Measurements from ENCODE around the gene USH1G. TPM values are rescaled to one million over a fixed set of nuclear protein-coding genes. Genes with fewer than 3 reads are reported as not detected.
A peak's percentile ranks its signal among the peaks of the same experiment; 100 is the strongest.
"Not testable (repeated sequence)": the region's sequence is repeated elsewhere in the genome, so short reads cannot be mapped to it uniquely, and the experiment has no call there.

The USH1G gene
- total RNA-seq, 4 donors from 2014 or later, result 0.27 to 0.32 TPM; not detected in 2

DNA sequence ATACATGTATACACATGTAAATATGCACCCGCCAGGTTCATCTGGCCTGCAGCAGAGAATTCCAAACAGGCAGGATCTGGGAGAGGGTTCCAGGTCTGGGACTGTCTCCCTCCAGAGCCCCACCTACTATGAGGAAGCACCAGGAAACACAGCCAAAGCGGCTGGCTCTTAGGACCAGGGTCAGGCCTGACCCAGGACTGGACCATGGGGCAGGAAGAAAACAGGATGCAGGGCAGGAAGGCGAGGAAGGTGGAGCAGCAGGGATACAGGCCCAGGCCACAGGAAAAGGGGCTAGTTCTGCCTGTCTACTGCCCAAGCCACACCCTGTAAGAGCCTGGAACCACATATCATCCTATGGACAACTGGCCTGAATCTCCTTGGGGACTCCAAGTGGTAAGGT is 47.3 kb upstream of the USH1G start:
- H3K27ac ChIP-seq, result peak overlapping the region in 3 of 4 donors; percentile 60 to 77 (median 74)
- in situ Hi-C loops (cut with MboI; ENCODE audit: low pct_ligation_motif_present in 1 of 4, low pct_unique_long_range_greater_than_20kb in 1 of 4, low sequenced_read_pairs in 3 of 4) (loop anchor here in 1 of 4 donors (25.0 kb wide), 1 partner anchor 217 kb away; the partner anchor contains the start of gene SUMO2), intact Hi-C loops (cut with DNase I; ENCODE audit: low total_unique reads) (no loop called here)
- H3K4me1 ChIP-seq, result peaks cover 0 to 26% (median 20%) of the 10 kb centered on the region in 4 donors
- peaks cover 36% of the 10 kb centered on the region for H3K27me3 ChIP-seq
- 88% methylated on average over 3 of the region's 3 CpGs; no CpG with 5 or more reads in 1 of the 2 donors for WGBS, 2 donors (ENCODE audit: low coverage in 1 of 2)
- H3K36me3 ChIP-seq, result no peaks in the 10 kb centered on the region
- H3K4me3 ChIP-seq, result peak overlapping the region in 1 of 4 donors; percentile 76
- TF ChIP-seq POLR2AphosphoS5 (IDR thresholded peaks at IDR 0.05) (no peak), POLR2A (IDR thresholded peaks at IDR 0.05) (no peak)
- DNase-seq, result no peak
- H3K9me3 ChIP-seq, result no peaks in the 10 kb centered on the region

- intact Hi-C loops (cut with DNase I; ENCODE audit: low total_unique reads) (loop anchor here (10.0 kb wide), 1 partner anchor 45 kb away; the partner anchor contains the start of gene MRPL58), in situ Hi-C loops (cut with MboI; ENCODE audit: low pct_ligation_motif_present in 1 of 4, low pct_unique_long_range_greater_than_20kb in 1 of 4, low sequenced_read_pairs in 3 of 4) (loop anchor here in 1 of 4 donors (25.0 kb wide), 1 partner anchor 218 kb away; the partner anchor contains the start of gene SUMO2)
- DNase-seq, H3K4me3 ChIP-seq, H3K9me3 ChIP-seq, H3K27ac ChIP-seq, H3K36me3 ChIP-seq: not testable (repeated sequence)
- 88 to 96% methylated on average over 4 to 5 of the region's 5 CpGs for WGBS, 2 donors (ENCODE audit: low coverage in 1 of 2)
- H3K27me3 ChIP-seq, result peaks cover 32% of the 10 kb centered on the region
- H3K4me1 ChIP-seq, result peaks cover 0 to 26% (median 20%) of the 10 kb centered on the region in 4 donors
These were observed 46.4 kb upstream of the USH1G start for GRCh38 chr17:74969501-74969900.

- intact Hi-C loops (cut with DNase I; ENCODE audit: low total_unique reads), result loop anchor here (10.0 kb wide), 1 partner anchor 46 kb away; the partner anchor contains the start of gene MRPL58
- Histone ChIP-seq H3K9me3 (no peaks in the 10 kb centered on the region), H3K27ac (no peak overlapping the region), H3K36me3 (no peaks in the 10 kb centered on the region), H3K4me3 (no peak overlapping the region), H3K4me1 (peaks cover 0 to 26% (median 20%) of the 10 kb centered on the region in 4 donors), H3K27me3 (peaks cover 27% of the 10 kb centered on the region)
- 47% methylated on average over 5 of the region's 5 CpGs; no CpG with 5 or more reads in 1 of the 2 donors for WGBS, 2 donors (ENCODE audit: low coverage in 1 of 2)
- peak; percentile 66 for DNase-seq
- in situ Hi-C loops (cut with MboI; ENCODE audit: low pct_ligation_motif_present in 1 of 4, low pct_unique_long_range_greater_than_20kb in 1 of 4, low sequenced_read_pairs in 3 of 4), result loop anchor here in 1 of 4 donors (25.0 kb wide), 1 partner anchor 219 kb away; the partner anchor contains the start of gene SUMO2
- no peak for TF ChIP-seq POLR2A (IDR thresholded peaks at IDR 0.05)
- TF ChIP-seq EP300 (IDR thresholded peaks at IDR 0.05; ENCODE audit: low read depth), result no peak
- peak in 1 of 3 donors; percentile 6 for TF ChIP-seq POLR2AphosphoS5 (IDR thresholded peaks at IDR 0.05)
These were observed 45.3 kb upstream of the USH1G start for GRCh38 chr17:74968361-74968780.

GRCh38 chr17:74964988-74965622 is 42.0 kb upstream of the USH1G start:
- TF ChIP-seq POLR2A (IDR thresholded peaks at IDR 0.05) (no peak), POLR2AphosphoS5 (IDR thresholded peaks at IDR 0.05) (no peak), EP300 (IDR thresholded peaks at IDR 0.05; ENCODE audit: low read depth) (no peak), CTCF (IDR thresholded peaks at IDR 0.05) (no peak)
- intact Hi-C loops (cut with DNase I; ENCODE audit: low total_unique reads) (loop anchor here (10.0 kb wide), 1 partner anchor 50 kb away; the partner anchor contains the start of gene MRPL58), in situ Hi-C loops (cut with MboI; ENCODE audit: low pct_ligation_motif_present in 1 of 4, low pct_unique_long_range_greater_than_20kb in 1 of 4, low sequenced_read_pairs in 3 of 4) (loop anchor here in 1 of 4 donors (25.0 kb wide), 1 partner anchor 222 kb away; the partner anchor contains the start of gene SUMO2)
- no peak overlapping the region for H3K27ac ChIP-seq
- DNase-seq, result no peak
- peaks cover 0 to 15% (median 6%) of the 10 kb centered on the region in 4 donors for H3K4me1 ChIP-seq
- H3K9me3 ChIP-seq, result no peaks in the 10 kb centered on the region
- no peak overlapping the region for H3K4me3 ChIP-seq
- no peaks in the 10 kb centered on the region for H3K36me3 ChIP-seq
- 85% methylated on average over 14 of the region's 14 CpGs; no CpG with 5 or more reads in 1 of the 2 donors for WGBS, 2 donors (ENCODE audit: low coverage in 1 of 2)
- no peaks in the 10 kb centered on the region for H3K27me3 ChIP-seq

- no peak overlapping the region for H3K4me3 ChIP-seq
- H3K36me3 ChIP-seq, result no peaks in the 10 kb centered on the region
- in situ Hi-C loops (cut with MboI; ENCODE audit: low pct_ligation_motif_present in 1 of 4, low pct_unique_long_range_greater_than_20kb in 1 of 4, low sequenced_read_pairs in 3 of 4) (loop anchor here in 1 of 4 donors (25.0 kb wide), 1 partner anchor 223 kb away; the partner anchor contains the start of gene SUMO2), intact Hi-C loops (cut with DNase I; ENCODE audit: low total_unique reads) (loop anchor here (10.0 kb wide), 1 partner anchor 50 kb away; the partner anchor contains the start of gene MRPL58)
- 85% methylated on average over 10 of the region's 12 CpGs; no CpG with 5 or more reads in 1 of the 2 donors for WGBS, 2 donors (ENCODE audit: low coverage in 1 of 2)
- no peak for DNase-seq
- no peak overlapping the region for H3K27ac ChIP-seq
- no peak for TF ChIP-seq CTCF (IDR thresholded peaks at IDR 0.05)
- no peak for TF ChIP-seq EP300 (IDR thresholded peaks at IDR 0.05; ENCODE audit: low read depth)
- TF ChIP-seq POLR2AphosphoS5 (IDR thresholded peaks at IDR 0.05), result no peak
- no peak for TF ChIP-seq POLR2A (IDR thresholded peaks at IDR 0.05)
- H3K9me3 ChIP-seq, result no peaks in the 10 kb centered on the region
- peaks cover 0 to 15% (median 6%) of the 10 kb centered on the region in 4 donors for H3K4me1 ChIP-seq
- no peaks in the 10 kb centered on the region for H3K27me3 ChIP-seq
These were observed 41.2 kb upstream of the USH1G start for GRCh38 chr17:74964246-74964761.

All from transverse colon (tissue), 4 donors.